ENCODE data around the gene ANO1. TPM values are rescaled to one million over a fixed set of nuclear protein-coding genes. Genes with fewer than 3 reads are reported as not detected.

ANO1 gene
- total RNA-seq, 1 experiment from 2014 or later: 184 TPM

GRCh38 chr11:70169127-70169526 is 91.0 kb downstream of the ANO1 start:
- TF ChIP-seq EZH2 (IDR thresholded peaks at IDR 0.05; ENCODE audit: low read length, unreplicated experiment) (no peak), CTCF (conservative IDR thresholded peaks at IDR 0.05; ENCODE audit: low read depth, low read length) (no peak), EZH2phosphoT487 (IDR thresholded peaks at IDR 0.05; ENCODE audit: borderline replicate concordance, low read length) (no peak)
- no peak for ATAC-seq
- intact Hi-C loops (cut with micrococcal nuclease): no loop called here
- no peaks in the 10 kb centered on the region for H3F3A ChIP-seq (ENCODE audit: low read length, unreplicated experiment)
- H3K4me1 ChIP-seq (ENCODE audit: insufficient read depth, low read length): no peaks in the 10 kb centered on the region
- ChIA-PET POLR2A (ENCODE audit: unreplicated experiment) (no interaction called here), CTCF (no interaction called here)
- no peaks in the 10 kb centered on the region for H3K79me2 ChIP-seq (ENCODE audit: low read length)
- H3K4me2 ChIP-seq (ENCODE audit: low read length): no peak overlapping the region
- DNase-seq: no peak
- H3K9me2 ChIP-seq (replicated peaks; ENCODE audit: low read length): no peaks in the 10 kb centered on the region
- H3K9me3 ChIP-seq (ENCODE audit: low read length): no peaks in the 10 kb centered on the region
- H2AFZ ChIP-seq (ENCODE audit: low read length): no peak overlapping the region
- H3K36me3 ChIP-seq (ENCODE audit: low read depth, low read length): peaks cover 74% of the 10 kb centered on the region
- no peak overlapping the region for H3K9ac ChIP-seq (ENCODE audit: low read length)
- H3K27ac ChIP-seq (ENCODE audit: low read length): no peak overlapping the region
- no peak overlapping the region for H3K4me3 ChIP-seq (ENCODE audit: low read length)
- H4K20me1 ChIP-seq (ENCODE audit: low read length): no peaks in the 10 kb centered on the region
- no peaks in the 10 kb centered on the region for H3K27me3 ChIP-seq (ENCODE audit: low read length)
- BruUV-seq (replicated peaks): no TSS peak

GRCh38 chr11:70169632-70170031 is 91.5 kb downstream of the ANO1 start:
- no peak for TF ChIP-seq EZH2 (IDR thresholded peaks at IDR 0.05; ENCODE audit: low read length, unreplicated experiment)
- no peak overlapping the region for H2AFZ ChIP-seq (ENCODE audit: low read length)
- H3K4me3 ChIP-seq (ENCODE audit: low read length): no peak overlapping the region
- no TSS peak for BruUV-seq (replicated peaks)
- peaks cover 74% of the 10 kb centered on the region for H3K36me3 ChIP-seq (ENCODE audit: low read depth, low read length)
- H3K9ac ChIP-seq (ENCODE audit: low read length): no peak overlapping the region
- POLR2A ChIA-PET (ENCODE audit: unreplicated experiment): no interaction called here
- no peak overlapping the region for H3K27ac ChIP-seq (ENCODE audit: low read length)
- no peak overlapping the region for H3K4me2 ChIP-seq (ENCODE audit: low read length)
- H3K27me3 ChIP-seq (ENCODE audit: low read length): no peaks in the 10 kb centered on the region
- CTCF ChIA-PET: no interaction called here
- no peaks in the 10 kb centered on the region for H3K9me3 ChIP-seq (ENCODE audit: low read length)
- no peaks in the 10 kb centered on the region for H3K4me1 ChIP-seq (ENCODE audit: insufficient read depth, low read length)
- no peaks in the 10 kb centered on the region for H3F3A ChIP-seq (ENCODE audit: low read length, unreplicated experiment)
- no peaks in the 10 kb centered on the region for H4K20me1 ChIP-seq (ENCODE audit: low read length)
- H3K79me2 ChIP-seq (ENCODE audit: low read length): no peaks in the 10 kb centered on the region
- H3K9me2 ChIP-seq (replicated peaks; ENCODE audit: low read length): no peaks in the 10 kb centered on the region
- intact Hi-C loops (cut with micrococcal nuclease): no loop called here
- DNase-seq (no peak), ATAC-seq (no peak)

GRCh38 chr11:70170596-70171210 is 92.6 kb downstream of the ANO1 start:
- intact Hi-C loops (cut with micrococcal nuclease): no loop called here

More at GRCh38 chr11:70170596-70171210, 92.6 kb downstream of the ANO1 start:
- POLR2A ChIA-PET (ENCODE audit: unreplicated experiment): no interaction called here
- CTCF ChIA-PET: no interaction called here
- no peak for DNase-seq
- H3K27me3 ChIP-seq (ENCODE audit: low read length): no peaks in the 10 kb centered on the region
- H3K36me3 ChIP-seq (ENCODE audit: low read depth, low read length): peaks cover 76% of the 10 kb centered on the region
- no peaks in the 10 kb centered on the region for H3K9me3 ChIP-seq (ENCODE audit: low read length)
- no peaks in the 10 kb centered on the region for H4K20me1 ChIP-seq (ENCODE audit: low read length)
- H3K79me2 ChIP-seq (ENCODE audit: low read length): no peaks in the 10 kb centered on the region
- BruUV-seq (replicated peaks): no TSS peak
- no peaks in the 10 kb centered on the region for H3K4me1 ChIP-seq (ENCODE audit: insufficient read depth, low read length)
- no peak overlapping the region for H3K4me3 ChIP-seq (ENCODE audit: low read length)
- ATAC-seq: no peak
- H3F3A ChIP-seq (ENCODE audit: low read length, unreplicated experiment): no peaks in the 10 kb centered on the region
- H3K4me2 ChIP-seq (ENCODE audit: low read length): no peak overlapping the region
- TF ChIP-seq EZH2 (IDR thresholded peaks at IDR 0.05; ENCODE audit: low read length, unreplicated experiment): no peak
- no peak for TF ChIP-seq EZH2phosphoT487 (IDR thresholded peaks at IDR 0.05; ENCODE audit: borderline replicate concordance, low read length)
- no peak for TF ChIP-seq CTCF (conservative IDR thresholded peaks at IDR 0.05; ENCODE audit: low read depth, low read length)
- no peak overlapping the region for H3K9ac ChIP-seq (ENCODE audit: low read length)
- H2AFZ ChIP-seq (ENCODE audit: low read length): no peak overlapping the region
- no peaks in the 10 kb centered on the region for H3K9me2 ChIP-seq (replicated peaks; ENCODE audit: low read length)
- H3K27ac ChIP-seq (ENCODE audit: low read length): no peak overlapping the region

Data from PC-3 (cell line).